HCEC 1CT (cell line): ENCODE data around the gene CREB3L2.
"Not testable (repeated sequence)": the region's sequence is repeated elsewhere in the genome, so short reads cannot be mapped to it uniquely, and the experiment has no call there.

Experiments used
- DNase-seq: peaks from one replicate; pipeline ENCODE4 v3.0.0-alpha.2; 2017

CREB3L2 gene

GRCh38 chr7:138001529-138002095 lies at the start of gene CREB3L2:
Gene CREB3L2, minus strand, starts transcription at chr7:138002086. Its CDS starts 381 bp downstream, at chr7:138001705.
- DNase-seq, result peak; percentile 60

GRCh38 chr7:138049505-138050116 lies 47.7 kb upstream of the CREB3L2 start:
- no peak for DNase-seq

- DNase-seq, result no peak
Measured at GRCh38 chr7:138047907-138048306, 46.0 kb upstream of the CREB3L2 start.

- no peak for DNase-seq
Measured at GRCh38 chr7:138044897-138045296, 43.0 kb upstream of the CREB3L2 start.

- DNase-seq, result not testable (repeated sequence)
Measured at GRCh38 chr7:138040063-138040462, 38.2 kb upstream of the CREB3L2 start.

- no peak for DNase-seq
Measured at GRCh38 chr7:138036135-138036534, 34.2 kb upstream of the CREB3L2 start.

GRCh38 chr7:138033241-138033640 lies 31.4 kb upstream of the CREB3L2 start:
- DNase-seq, result no peak

GRCh38 chr7:138032770-138033169 lies 30.9 kb upstream of the CREB3L2 start:
- no peak for DNase-seq

GRCh38 chr7:138032186-138032585 lies 30.3 kb upstream of the CREB3L2 start:
- DNase-seq, result no peak

GRCh38 chr7:138030679-138031351 lies 28.9 kb upstream of the CREB3L2 start:
- peak; percentile 32 for DNase-seq

- DNase-seq, result no peak
Measured at GRCh38 chr7:138029941-138030340, 28.1 kb upstream of the CREB3L2 start.

- DNase-seq, result no peak
Measured at GRCh38 chr7:138029126-138029525, 27.2 kb upstream of the CREB3L2 start.

- no peak for DNase-seq
Measured at GRCh38 chr7:138027100-138027499, 25.2 kb upstream of the CREB3L2 start.

- no peak for DNase-seq
Measured at GRCh38 chr7:138025215-138026186, 23.6 kb upstream of the CREB3L2 start.

- no peak for DNase-seq
Measured at GRCh38 chr7:138024765-138025164, 22.9 kb upstream of the CREB3L2 start.

- no peak for DNase-seq
Measured at GRCh38 chr7:138024343-138024691, 22.4 kb upstream of the CREB3L2 start.

- no peak for DNase-seq
Measured at GRCh38 chr7:138023618-138024342, 21.9 kb upstream of the CREB3L2 start.

- no peak for DNase-seq
Measured at GRCh38 chr7:138021889-138022288, 20.0 kb upstream of the CREB3L2 start.

GRCh38 chr7:138017992-138018391 lies 16.1 kb upstream of the CREB3L2 start:
- no peak for DNase-seq

- DNase-seq, result no peak
Measured at GRCh38 chr7:138015096-138015495, 13.2 kb upstream of the CREB3L2 start.

- DNase-seq, result no peak
Measured at GRCh38 chr7:138014686-138015085, 12.8 kb upstream of the CREB3L2 start.

GRCh38 chr7:138014201-138014600 lies 12.3 kb upstream of the CREB3L2 start:
- not testable (repeated sequence) for DNase-seq

- no peak for DNase-seq
Measured at GRCh38 chr7:138009350-138009653, 7.4 kb upstream of the CREB3L2 start.
